Medulla oblongata (tissue), 1 donor: ENCODE data around the gene ATP9A.
A peak's percentile ranks its signal among the peaks of the same experiment; 100 is the strongest.
"Not testable (repeated sequence)": the region's sequence is repeated elsewhere in the genome, so short reads cannot be mapped to it uniquely, and the experiment has no call there.

Experiments
- DNase-seq: peaks from one replicate; pipeline ENCODE4 v3.0.0-alpha.2; 2015; ENCODE audit errors: extremely low spot score

The ATP9A gene

DNA sequence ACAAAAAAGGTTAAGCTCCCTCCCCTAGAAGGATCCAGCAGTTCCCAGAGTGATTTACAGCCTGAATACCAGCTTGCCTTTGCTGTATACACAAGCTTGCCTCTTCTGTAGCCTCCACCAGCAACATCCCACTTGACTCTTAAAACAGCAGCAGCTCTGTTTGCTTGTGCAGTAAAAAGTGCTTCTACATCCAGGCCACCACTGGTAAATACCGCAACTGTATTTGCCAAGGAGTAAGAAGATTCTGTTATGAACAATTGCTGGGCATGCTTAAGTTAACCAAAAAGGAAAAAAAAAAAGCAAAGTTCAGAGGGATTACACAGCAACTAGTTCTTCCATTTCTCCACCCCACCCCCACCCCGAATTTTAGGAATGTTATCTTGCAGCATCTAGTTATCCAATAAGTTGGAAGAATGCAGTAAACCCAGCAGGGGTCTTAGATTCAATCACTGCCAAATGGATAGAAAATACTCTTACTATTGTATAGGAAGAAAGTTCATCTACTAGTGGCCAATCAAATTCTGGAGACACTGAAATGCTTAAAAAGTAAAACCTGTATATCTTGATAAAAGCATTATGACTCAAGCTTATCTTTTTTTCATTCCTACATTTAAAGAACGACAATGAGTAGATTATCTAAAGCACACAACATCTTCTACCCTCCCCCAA, 29.3 kb upstream of the ATP9A start:
- DNase-seq = peak; percentile 46

DNA sequence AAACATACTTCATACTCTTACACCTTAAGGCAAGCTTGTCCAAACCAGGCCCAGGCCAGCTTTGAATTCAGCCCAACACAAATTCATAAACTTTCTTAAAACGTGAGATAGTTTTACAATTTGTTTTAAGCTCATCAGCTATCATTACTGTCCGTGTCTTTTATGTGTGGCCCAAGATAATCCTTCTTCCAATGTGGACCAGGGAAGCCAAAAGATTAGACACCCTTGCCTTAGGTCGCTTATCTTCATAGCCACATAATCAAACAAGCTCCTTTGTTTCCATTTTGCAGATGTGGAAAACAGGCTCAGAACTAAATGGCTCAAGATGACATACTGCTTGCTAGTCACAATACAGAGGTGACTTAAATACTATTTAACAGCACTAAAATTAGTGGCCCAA, 28.1 kb upstream of the ATP9A start:
- DNase-seq = no peak

DNA sequence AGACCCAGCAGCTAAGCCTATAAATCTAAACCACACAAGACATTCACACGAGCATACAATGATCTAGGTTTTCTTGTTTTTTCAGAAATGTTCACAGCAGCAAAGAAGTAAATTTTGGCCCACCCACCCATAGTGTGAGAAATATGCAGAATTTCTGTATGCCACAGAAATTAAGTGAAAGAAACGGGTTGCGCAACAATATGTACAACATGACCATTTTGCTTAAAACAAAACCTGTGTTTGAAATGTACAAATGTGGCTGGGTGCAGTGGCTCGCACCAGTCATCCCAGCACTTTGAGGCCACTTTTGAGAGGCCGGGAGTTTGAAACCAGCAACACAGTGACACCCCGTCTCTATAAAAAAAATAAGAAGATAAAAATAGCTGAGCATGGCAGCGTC, 24.8 kb upstream of the ATP9A start:
- no peak for DNase-seq

DNA sequence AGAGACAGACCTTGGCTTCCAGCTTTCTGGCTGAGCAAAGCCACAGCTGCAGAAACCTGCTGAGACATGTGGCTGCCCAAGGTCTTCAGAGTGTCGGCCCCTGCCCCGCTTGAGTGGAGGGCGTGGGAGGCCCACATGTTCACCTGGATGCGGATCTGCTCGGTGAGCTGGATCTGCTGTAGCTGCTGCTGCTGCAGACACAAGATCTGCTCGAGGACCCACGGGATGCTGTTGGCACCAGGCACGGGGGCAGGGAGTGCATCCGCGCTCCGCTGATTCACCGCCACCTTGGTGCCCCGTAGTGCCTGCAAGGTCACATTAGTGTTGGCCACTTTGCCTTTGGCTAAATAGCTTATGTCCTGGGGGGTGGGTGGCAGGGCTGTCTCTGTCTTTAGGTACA, 23.4 kb upstream of the ATP9A start:
- DNase-seq = no peak

DNA sequence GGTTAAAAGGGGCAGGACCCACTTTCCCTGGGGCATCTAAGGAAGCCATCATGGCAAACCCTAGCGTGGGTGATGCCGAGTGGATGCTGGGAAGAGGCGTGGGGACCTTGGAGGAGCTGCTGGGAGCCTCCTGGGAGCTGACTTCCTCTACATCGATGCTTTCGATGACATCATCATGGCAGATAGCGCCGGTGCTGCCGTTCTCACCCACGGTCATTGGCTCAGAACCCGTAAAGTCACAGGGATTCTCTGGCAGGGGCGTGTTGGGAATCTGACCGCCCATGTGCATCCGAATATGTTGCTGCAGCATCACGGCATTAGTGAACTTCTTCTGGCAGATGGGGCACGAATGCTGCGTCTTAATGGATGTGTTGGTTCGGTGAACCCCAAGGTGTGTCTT, 22.1 kb upstream of the ATP9A start:
- no peak for DNase-seq

DNA sequence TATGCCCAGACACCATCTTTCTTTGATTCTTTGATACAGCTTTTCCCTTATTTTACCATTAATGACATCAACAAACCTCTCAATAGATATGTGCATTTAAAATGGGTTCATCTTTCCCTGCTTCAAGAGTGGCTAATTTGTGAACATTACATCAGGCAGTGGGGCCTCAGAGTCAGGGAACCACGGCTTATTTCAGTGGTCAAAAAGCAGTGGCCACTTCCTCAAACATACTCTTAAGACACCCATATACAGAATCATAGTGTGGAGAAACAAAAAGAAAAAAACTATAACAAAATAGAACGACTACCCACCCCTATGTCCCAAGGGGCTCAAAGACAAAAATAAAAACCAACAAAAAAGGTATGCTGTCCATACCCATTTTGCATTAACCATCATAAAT, 21.2 kb upstream of the ATP9A start:
- no peak for DNase-seq

DNA sequence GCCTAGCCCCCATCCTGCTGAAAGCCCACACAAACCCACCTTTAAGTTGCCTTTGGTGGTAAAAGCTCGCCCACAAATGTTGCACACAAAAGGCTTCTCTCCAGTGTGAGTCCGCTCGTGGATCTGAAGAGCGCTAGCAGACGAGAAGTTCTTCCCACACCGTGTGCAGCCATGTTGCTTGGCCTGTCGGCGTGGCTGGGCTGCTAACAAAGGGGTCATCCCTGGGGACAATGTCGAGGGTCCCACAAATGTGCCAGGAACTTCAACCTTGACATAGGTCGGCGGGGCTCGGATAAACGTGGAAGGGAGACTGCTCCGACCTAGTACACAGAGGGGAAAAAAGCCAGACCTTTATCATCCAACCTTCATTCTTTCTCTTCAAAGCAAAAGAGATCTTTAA, 20.6 kb upstream of the ATP9A start:
- no peak for DNase-seq

DNA sequence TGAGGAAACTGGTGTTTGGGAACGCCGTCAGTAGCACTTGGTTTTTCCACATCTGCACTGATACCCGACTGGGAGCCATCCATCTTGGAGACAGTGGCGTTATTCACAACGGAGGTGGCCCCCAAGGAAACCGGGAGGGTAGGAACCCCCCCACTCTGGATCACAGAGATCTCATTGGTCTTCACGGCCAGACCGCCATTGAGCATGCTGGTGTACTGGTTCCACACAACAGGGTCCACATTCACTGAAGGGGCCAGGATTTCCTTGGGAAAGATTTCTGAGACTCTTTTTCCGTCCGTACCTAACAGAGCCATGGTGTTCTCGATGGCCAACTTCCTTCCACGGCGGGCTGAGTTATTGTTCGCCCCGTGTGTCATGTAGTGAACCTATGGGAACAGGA, 16.1 kb upstream of the ATP9A start:
- DNase-seq = no peak

DNA sequence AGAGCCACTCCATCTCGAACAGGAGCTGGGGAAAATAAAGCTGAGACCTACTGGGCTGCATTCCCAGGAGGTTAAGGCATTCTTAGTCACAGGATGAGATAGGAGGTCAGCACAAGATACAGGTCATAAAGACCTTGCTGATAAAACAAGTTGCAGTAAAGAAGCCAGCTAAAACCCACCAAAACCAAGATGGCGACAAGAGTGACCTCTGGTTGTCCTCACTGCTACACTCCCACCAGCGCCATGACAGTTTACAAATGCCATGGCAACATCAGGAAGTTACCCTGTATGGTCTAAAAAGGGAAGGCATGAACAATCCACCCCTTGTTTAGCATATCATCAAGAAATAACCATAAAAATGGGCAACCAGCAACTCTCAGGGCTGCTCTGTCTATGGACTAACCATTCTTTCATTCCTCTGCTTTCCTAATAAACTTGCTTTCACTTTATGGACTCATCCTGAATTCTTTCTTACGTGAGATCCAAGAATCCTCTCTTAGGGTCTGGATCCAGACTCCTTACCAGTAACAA, 10.1 kb upstream of the ATP9A start:
- DNase-seq = not testable (repeated sequence)

DNA sequence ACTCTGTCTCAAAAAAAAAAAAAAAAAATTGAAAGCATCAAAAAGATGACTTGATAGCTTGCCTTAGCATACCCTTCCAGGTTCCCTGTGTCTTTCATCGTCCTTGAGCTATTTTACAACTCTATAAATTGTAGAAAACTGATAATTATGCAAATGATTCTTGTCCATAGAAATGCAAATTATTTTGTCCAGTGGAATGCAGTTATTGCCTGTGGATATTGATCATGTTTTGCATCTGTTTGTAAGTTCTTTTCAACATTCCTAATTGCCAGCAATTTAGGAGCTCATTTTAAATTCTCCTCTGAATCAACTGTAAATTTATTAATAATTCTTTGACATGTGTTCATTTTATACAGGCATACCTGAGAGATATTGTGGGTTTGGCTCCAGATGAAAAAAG, 7.1 kb upstream of the ATP9A start:
- no peak for DNase-seq

DNA sequence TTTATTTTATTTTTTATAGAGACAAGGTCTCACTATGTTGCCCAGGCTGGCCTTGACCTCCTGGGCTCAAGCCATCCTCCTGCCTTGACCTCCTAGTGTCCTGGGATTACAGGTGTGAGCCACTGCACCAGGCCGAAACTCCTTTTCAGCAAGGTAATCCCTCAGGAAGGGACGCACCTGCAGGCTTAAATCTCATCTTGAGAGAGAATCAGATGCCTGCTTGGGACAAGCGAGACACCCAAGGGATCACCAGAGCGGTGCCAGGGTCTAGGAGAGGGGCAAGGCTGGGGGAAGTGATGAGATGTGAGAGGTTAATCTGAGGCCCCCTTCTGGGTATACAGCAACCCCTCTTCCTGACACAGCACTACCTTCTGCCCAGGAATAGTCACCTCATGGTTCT, 4.0 kb upstream of the ATP9A start:
- DNase-seq = no peak

DNA sequence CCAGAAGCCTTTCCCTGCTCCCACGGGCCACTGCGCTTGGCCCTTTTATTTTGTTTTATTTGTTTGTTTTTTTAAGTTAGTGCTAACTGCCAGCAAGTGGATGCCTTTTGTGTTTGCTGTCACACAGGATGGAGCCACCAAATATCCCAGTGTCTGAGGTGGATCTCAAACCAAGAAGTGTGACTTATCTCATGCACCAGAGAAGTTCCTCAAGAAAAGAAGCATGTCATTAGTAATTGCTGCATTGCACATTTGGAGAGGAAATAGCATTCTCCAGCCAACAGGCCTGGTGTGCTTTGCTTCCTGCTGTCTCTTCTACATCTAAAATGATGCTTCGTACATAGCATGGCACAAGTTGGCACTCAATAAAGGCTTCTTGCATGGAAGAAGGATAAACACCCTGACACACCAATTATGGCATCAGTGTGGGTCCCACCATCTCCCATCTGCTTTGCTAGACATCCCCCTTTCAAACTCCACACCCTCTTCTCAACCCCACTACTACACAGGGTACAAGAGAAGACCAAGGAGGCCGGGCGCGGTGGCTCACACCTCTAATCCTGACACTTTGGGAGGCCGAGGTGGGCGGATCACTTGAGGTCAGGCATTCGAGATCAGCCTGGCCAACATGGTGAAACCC, 1.9 kb upstream of the ATP9A start:
- DNase-seq = no peak

DNA sequence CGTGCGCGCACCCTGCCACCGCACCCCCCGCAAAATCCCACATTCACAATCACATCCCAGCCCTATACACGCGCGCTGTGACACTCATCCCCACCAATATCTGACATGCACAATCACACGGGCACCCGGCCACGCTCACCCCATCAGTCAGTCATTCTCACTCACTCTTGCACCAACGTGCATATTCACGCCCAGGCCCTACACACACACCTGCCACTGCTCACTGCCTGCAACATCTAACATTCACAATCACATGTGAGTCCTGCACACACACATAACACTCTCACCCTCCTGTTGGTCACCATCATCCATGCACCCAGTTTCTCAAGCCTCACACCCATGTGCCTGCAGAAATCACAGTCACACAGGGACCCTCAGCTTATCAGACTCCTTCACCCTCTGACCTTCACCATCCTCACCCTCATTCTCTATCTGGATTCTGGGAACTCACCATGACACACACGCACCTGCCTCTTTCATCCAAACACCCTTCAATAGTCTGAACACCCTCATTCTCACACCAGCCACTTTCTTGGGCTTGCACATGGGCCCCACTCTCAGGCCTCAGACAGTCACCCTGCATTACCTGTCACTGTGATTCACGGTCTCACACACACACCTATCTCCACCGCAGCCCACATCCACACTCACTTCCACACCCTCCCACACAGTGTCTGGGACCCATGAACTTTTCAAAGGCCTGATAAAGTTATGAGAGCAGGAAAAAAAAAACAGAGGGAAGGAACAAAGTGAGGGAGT, 748 bp upstream of the ATP9A start:
- DNase-seq = no peak

DNA sequence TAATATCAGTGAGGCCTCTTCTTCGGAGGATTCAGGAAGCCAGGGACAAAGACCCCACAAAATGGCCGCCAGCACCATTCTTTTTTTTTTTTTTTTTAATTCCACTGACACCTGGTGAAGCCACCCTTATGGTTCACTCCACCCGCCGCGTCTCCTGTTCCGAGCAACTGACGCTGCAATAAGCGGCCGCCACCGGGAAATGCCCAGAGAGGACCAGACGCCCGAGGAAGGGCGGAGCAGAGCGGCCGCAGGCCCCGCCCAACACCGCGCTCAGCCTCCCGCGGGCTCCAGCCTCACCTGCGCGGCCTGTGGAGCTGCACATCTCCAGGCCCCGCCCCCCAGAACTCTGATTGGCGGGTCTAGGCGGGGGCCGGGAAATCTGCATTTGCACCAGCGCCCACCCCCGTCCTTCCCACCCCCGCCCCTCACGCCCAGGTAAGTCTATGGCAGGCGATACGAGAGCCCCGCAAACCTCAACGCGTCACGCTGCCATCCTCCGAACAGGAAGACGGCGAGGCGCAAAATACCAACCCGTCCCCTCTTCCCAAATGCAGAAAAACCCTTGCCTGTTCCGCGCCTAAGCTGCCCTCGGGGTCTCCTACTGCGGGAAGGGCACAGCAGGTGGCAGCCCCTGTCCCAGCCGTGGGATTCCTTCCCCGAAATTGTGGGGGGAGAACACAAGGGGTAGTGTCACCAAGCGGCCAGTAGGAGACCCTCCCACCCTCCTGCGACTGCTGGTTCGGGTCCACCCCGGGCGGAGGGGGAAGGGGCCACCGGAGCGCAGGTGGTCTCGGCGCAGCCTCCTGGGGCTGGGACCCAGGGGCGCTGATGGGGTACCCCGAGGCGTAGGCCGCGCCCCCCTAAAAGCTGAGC, 960 bp downstream of the ATP9A start:
- peak; percentile 60 for DNase-seq

DNA sequence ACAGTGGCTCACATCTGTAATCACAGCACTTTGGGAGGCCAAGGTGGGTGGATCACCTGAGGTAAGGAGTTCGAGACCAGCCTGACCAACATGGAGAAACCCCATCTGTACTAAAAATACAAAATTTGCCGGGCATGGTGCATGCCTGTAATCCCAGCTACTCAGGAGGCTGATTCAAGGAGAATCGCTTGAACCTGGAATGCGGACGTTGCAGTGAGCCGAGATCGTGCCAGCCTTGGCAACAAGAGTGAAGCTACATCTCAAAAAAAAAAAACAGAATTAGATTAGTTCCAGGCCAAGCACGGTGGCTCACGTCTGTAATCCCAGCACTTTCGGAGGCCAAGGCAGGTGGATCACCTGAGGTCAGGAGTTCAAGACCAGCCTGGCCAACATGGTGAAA, 2.8 kb downstream of the ATP9A start:
- not testable (repeated sequence) for DNase-seq

DNA sequence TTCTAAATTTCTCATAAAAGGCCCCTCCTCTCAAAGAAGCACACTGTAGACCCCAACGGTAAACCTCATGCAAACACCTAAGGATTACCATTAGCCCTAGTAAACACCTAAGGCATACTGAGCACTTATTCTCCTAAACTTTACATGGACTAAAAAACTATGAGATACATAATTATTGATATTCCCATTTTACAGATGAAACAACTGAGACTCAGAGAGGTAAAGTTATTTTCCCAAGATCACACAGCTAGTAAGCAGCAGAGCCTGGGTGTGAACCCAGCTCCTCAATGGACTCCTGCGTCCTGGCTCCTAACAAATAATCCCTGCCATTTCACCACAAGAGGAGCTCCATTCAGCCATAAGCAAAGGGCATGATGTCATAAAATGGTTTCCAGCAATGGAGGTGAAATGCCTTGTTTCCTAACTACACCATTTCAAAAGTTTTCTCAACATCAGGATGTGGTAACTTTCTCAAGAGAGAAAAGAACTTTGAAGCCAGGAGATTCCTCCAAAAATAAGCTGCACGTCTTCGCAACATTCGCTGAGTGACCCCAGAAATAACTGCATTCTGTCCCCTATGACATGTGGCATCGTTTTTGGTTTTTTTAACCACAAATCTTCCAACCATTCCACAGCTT, 4.1 kb downstream of the ATP9A start:
- DNase-seq = no peak

DNA sequence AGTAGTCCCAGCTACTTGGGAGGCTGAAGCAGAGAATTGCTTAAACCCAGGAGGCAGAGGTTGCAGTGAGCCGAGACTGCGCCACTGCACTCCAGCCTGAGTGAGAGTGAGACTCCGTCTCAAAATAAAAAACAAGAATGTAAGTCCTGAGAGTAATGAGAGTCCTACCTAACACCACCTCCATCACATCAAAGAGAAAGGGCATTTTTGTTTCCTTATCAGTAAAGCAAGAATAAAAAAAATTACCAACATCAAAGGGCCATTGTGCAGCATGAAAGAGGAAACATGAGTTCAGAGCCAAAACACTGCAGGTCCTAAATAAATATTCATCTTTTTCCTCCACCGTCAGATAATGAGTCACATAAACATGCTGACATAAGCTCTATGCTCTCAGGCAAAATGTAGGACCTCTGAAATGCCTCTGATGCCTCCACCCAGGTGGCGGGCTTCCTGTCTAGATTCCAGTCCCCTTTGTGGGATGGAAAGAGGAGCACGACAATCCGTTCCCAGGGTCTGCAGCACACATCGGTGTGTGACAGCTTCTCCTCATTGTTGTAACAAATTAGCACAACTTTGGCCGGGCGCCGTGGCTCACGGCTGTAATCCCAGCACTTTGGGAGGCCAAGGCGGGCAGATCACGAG, 7.2 kb downstream of the ATP9A start:
- no peak for DNase-seq

DNA sequence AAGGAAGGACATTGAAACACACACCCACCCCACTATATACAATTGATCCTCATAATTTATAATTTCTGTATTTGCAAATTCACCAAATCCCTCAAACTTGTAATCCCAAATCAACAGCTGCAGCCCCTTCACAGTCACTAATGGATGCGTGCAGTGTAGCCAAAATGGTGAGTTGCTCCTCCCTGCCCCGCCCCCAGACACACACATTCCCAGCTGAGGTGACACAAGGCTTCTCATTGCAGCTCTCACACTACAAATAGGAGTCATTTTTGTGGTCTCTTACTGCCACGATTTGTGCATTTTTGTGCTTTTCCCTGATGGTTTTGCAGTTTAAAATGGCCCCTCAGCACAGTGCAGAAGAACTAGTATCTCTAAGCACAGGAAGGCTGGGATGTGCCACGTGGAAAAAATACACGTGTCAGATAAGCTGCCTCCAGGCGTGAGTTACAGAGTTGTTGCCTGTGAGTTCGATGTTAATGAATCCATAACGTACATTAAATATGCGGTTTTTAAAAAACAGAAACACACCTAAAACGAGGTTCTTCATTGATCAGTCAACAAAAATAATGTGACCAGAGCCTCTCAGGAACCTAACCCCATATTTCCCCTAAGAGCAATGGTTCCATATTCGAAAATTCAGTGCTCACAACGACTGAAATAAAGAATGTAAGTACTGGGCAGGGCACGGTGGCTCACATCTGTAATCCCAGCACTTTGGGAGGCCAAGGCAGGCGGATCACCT, 8.2 kb downstream of the ATP9A start:
- DNase-seq = no peak

DNA sequence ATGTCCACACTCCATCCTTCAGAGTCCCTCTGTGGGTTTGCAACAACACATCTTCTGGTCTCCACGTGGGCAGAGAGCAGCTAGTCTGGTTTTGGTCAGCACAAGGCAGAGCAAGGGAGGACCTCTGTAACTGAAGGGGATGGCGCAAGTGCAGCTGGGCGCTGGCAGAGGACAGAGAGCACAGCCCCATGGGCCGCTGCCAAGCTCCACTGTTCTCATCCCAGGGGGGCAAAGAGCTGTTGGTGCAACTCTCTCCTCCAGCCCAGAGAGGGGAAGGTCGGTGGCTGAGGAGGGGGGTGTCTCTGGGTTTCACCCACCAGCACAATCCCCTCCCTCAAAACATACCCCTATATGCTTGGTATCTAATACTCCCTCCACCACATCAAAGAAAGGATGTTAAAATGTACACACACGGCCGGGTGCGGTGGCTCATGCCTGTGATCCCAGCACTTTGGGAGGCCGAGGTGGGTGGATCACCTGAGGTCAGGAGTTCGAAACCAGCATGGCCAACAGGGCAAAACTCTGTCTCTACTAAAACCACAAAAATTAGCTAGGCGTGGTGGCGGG, 9.1 kb downstream of the ATP9A start:
- DNase-seq = peak; percentile 83

DNA sequence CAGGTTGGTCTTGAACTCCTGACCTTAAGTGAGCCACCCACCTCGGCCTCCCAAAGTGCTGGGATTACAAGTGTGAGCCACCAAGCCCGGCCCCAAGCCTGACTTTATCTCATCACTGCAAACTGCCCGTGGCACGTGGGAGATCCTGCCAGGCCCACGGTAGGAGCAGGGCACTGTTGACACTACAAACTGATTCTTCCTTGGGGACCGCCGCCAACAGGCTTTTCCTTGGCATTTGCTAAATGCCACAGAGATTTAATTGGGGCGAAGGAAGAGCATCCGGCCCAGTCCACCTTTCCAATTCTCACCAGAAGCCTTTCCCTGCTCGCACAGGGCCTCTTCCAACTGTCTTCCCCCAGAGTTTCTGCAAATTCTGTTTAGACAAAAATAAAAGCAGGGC, 11.0 kb downstream of the ATP9A start:
- DNase-seq = no peak
